HFFc6 (cell line): ENCODE measurements around the gene IRGQ. TPM values are rescaled to one million over a fixed set of nuclear protein-coding genes. Genes with fewer than 3 reads are reported as not detected.

ENCODE experiments used
- DNase-seq: peaks from one replicate; pipeline ENCODE4 v3.0.0-alpha.2; 2018
- H3K27ac Mint-ChIP-seq: 2 replicates; pipeline ENCODE4 v1.8.0; 2020; ENCODE audit warnings: mild to moderate bottlenecking, mixed read lengths
- H3K27me3 Mint-ChIP-seq: 2 replicates; pipeline ENCODE4 v1.8.0; 2021; ENCODE audit warnings: mild to moderate bottlenecking, moderate library complexity, mixed read lengths; ENCODE audit not compliant: insufficient read depth
- H3K36me3 Mint-ChIP-seq: 2 replicates; pipeline ENCODE4 v1.8.0; 2021; ENCODE audit warnings: low read depth, mixed read lengths
- H3K4me1 Mint-ChIP-seq: 2 replicates; pipeline ENCODE4 v1.8.0; 2020; ENCODE audit warnings: low read depth, mixed read lengths
- H3K4me3 Mint-ChIP-seq: 2 replicates; pipeline ENCODE4 v1.8.0; 2020; ENCODE audit warnings: mild to moderate bottlenecking, moderate library complexity, mixed read lengths
- H3K9me3 Mint-ChIP-seq: 2 replicates; pipeline ENCODE4 v1.8.0; 2020; ENCODE audit warnings: mild to moderate bottlenecking, mixed read lengths
- total RNA-seq, 6 experiments: library from RNA; stranded (reverse); fragmentation: NEBNext Ultra II Directional; extraction: Animal tissue kit (Norgen Biotek cat#: 25700); gene quantifications; 2 replicates in 1 of 6; 3 replicates in 5 of 6; pipeline ENCODE4 v1.2.3, GENCODE V29; 2021
- TF ChIP-seq, protein P1 (sequence below): fragments of 200-600 bp; sonication (generic); IDR thresholded peaks from 2 replicates; pipeline ENCODE4 v1.5.0; 2021; ENCODE audit warnings: antibody characterized with exemption, mild to moderate bottlenecking

IRGQ gene
- total RNA-seq, 6 experiments from 2014 or later = 19.5 to 24.7 (median 21.2) TPM

DNA sequence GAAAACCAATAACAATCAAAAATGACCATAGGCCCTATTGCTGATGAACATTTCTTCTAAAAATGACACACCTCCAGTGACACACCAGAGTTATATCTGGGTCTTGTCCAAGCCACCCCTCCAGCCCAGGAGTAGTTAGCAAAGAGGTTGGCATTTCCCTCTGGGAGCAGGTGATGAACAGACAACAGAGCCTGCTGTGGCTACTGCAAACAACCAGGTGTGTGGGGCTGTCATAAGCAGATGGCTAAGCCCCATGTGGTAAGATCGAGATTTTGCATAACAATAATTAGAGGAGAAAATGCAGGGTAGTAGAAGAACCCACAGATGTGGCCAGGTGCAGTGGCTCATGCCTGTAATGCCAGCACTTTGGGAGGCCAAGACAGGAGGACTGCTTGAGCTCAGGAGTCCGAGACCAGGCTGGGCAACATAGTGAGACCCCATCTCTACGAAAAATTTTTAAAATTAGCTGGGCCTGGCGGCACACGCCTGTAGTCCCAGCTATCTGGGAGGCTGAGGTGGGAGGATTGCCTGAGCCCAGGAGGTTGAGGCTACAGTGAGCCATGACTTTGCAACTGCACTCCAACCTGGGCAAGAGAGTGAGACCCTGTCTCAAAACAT, 25.7 kb downstream of the IRGQ start:
- no peak overlapping the region for H3K4me3 Mint-ChIP-seq
- H3K36me3 Mint-ChIP-seq = no peaks in the 10 kb centered on the region
- H3K27me3 Mint-ChIP-seq = peaks cover 3% of the 10 kb centered on the region
- H3K4me1 Mint-ChIP-seq = peaks cover 33% of the 10 kb centered on the region
- peak overlapping the region; percentile 1; the same call in 1 of the 2 replicates for H3K27ac Mint-ChIP-seq
- H3K9me3 Mint-ChIP-seq = no peaks in the 10 kb centered on the region
- DNase-seq = no peak
- TF ChIP-seq, protein P1, sequence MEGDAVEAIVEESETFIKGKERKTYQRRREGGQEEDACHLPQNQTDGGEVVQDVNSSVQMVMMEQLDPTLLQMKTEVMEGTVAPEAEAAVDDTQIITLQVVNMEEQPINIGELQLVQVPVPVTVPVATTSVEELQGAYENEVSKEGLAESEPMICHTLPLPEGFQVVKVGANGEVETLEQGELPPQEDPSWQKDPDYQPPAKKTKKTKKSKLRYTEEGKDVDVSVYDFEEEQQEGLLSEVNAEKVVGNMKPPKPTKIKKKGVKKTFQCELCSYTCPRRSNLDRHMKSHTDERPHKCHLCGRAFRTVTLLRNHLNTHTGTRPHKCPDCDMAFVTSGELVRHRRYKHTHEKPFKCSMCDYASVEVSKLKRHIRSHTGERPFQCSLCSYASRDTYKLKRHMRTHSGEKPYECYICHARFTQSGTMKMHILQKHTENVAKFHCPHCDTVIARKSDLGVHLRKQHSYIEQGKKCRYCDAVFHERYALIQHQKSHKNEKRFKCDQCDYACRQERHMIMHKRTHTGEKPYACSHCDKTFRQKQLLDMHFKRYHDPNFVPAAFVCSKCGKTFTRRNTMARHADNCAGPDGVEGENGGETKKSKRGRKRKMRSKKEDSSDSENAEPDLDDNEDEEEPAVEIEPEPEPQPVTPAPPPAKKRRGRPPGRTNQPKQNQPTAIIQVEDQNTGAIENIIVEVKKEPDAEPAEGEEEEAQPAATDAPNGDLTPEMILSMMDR = no peak

DNA sequence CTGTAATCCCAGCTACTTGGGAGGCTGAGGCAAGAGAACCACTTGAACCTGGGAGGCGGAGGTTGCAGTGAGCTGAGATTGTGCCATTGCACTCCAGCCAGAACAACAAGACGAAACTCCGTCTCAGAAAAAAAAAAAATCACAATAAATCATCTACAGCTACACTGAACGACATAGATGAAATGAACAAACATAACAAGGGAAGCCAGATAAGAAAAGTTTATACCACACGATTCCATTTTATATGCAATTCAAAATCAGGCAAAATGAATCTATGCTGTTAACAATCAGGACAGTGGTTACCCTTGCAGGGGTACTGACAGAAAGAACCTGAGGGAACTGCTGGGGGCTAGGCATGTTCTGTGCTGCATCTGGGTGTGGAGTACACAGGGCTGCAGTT, 26.3 kb downstream of the IRGQ start:
- TF ChIP-seq, protein P1 = no peak
- peaks cover 27% of the 10 kb centered on the region for H3K4me1 Mint-ChIP-seq
- no peak overlapping the region for H3K4me3 Mint-ChIP-seq
- H3K9me3 Mint-ChIP-seq = no peaks in the 10 kb centered on the region
- no peaks in the 10 kb centered on the region for H3K27me3 Mint-ChIP-seq
- H3K36me3 Mint-ChIP-seq = 0 out of 2 replicates have a peak, but pooled peaks cover 4% of the 10 kb centered on the region
- no peak for DNase-seq
- H3K27ac Mint-ChIP-seq = peak overlapping the region; percentile 1; the same call in 1 of the 2 replicates

DNA sequence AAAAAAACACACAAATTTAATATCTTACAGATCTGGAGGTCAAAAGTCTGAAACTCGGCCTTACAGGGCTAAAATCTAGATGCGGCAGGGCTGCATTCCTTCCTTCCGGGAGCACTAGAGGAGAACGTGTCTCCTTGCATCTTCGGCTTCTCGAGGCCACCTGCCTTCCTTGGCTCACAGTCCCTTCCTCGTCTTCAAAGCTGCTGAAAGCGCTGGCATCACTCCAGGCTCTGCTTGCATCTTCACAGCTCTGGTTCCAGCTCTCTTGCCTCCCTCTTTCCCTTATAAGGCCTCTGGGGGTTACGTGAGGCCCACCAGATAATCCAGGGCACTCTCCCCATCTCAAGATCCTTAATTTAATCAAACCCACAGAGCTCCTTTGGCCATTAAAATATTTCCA, 31.1 kb downstream of the IRGQ start:
- Mint-ChIP-seq H3K27me3 (no peaks in the 10 kb centered on the region), H3K4me3 (no peak overlapping the region), H3K4me1 (peaks cover 39% of the 10 kb centered on the region), H3K27ac (no peak overlapping the region), H3K36me3 (peaks cover 35% of the 10 kb centered on the region), H3K9me3 (no peaks in the 10 kb centered on the region)
- DNase-seq = no peak
- TF ChIP-seq, protein P1 = no peak

DNA sequence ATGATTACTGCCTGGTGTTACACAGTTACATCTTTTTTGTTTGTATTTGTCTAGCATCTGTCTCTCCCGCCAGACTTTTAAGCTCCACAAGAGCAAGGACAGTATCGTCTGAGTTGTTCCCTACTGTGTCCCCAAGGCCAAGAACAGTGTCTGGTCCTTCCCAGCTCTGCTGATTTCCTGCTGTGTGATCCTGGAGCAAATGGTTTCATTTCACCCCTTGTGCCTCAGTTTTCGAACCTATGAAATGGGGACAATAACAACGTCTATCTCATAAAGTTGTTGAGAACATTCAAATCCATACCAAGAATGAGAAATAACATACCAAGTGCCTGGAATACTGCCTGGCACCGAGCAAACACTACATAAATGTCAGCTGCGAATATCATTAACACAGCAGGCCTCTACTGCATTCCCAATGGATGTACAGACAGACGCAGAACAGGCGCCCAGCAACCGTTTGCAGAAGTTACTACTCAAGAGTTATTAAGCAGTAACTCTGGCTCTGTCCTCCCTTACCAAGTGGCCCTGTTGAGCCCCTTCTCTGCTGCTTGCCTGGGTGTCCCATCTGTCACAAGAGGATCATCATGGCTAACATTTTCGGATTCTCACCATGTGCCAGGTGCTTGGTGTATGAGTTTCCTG, 32.0 kb downstream of the IRGQ start:
- no peaks in the 10 kb centered on the region for H3K27me3 Mint-ChIP-seq
- no peaks in the 10 kb centered on the region for H3K9me3 Mint-ChIP-seq
- H3K36me3 Mint-ChIP-seq = peaks cover 35% of the 10 kb centered on the region
- H3K27ac Mint-ChIP-seq = peak overlapping the region; percentile 78
- DNase-seq = no peak
- H3K4me3 Mint-ChIP-seq = no peak overlapping the region
- H3K4me1 Mint-ChIP-seq = peaks cover 38% of the 10 kb centered on the region
- TF ChIP-seq, protein P1 = no peak

DNA sequence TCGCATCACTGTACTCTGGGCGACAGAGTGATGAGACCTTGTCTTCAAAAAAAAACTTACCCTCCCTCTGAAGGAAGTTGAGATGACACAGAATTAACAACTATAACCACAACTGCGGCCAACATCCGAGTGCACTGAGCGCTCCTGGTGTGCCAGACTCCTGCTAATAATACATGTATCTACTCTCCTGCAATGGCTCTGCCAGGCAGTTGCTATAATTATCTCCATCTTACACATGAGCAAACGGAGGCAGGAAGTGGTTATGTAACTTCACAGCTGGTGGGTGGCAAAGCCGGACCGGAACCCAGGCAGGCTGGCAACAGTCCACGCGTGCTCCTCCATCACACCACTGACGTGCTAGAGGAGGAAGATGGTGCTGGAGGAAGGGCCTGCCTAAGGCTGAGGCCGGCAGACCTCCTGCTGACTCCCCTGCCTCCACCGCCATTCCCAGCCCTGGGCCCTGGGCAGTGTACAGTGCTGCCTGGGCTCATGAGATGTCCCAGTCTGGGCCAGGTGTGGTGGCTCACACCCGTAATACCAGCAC, 33.2 kb downstream of the IRGQ start:
- Mint-ChIP-seq H3K4me3 (no peak overlapping the region), H3K4me1 (peaks cover 43% of the 10 kb centered on the region), H3K27ac (peak overlapping the region; percentile 78), H3K9me3 (no peaks in the 10 kb centered on the region), H3K36me3 (peaks cover 35% of the 10 kb centered on the region), H3K27me3 (no peaks in the 10 kb centered on the region)
- peak; percentile 78 for DNase-seq
- TF ChIP-seq, protein P1 = no peak
